Breast epithelium (tissue), 4 donors: ENCODE results near the gene PRDM4. TPM values are rescaled to one million over a fixed set of nuclear protein-coding genes. Genes with fewer than 3 reads are reported as not detected.

Experiments
- DNase-seq, 2 donors: peaks; one replicate each; pipeline ENCODE4 v3.0.0-alpha.2; 2019; ENCODE audit warnings: low spot score in 2 of 2
- H3K27ac ChIP-seq, 2 donors: fragments of 200-600 bp; sonication (generic) in 1 of 2; one replicate each; pipeline ENCODE4 v1.5.1; 2016 to 2019; ENCODE audit warnings: mild to moderate bottlenecking in 1 of 2
- H3K27me3 ChIP-seq, 2 donors: fragments of 200-600 bp; sonication (generic) in 1 of 2; one replicate each; pipeline versions ENCODE4 v1.5.1 to v1.6.0; 2017 to 2019; ENCODE audit warnings: control low read depth in 1 of 2, mild to moderate bottlenecking in 1 of 2
- H3K36me3 ChIP-seq: fragments of 200-600 bp; one replicate; pipeline ENCODE4 v1.5.1; 2019
- H3K4me1 ChIP-seq, 2 donors: fragments of 200-600 bp; sonication (generic); one replicate each; pipeline ENCODE4 v1.5.1; 2016 to 2019; ENCODE audit warnings: control low read depth in 1 of 2
- H3K4me3 ChIP-seq, 3 donors: fragments of 200-600 bp; sonication (generic); 1 replicate in 2 of 3; 2 replicates in 1 of 3; pipeline ENCODE4 v1.5.1; 2016 to 2019; ENCODE audit warnings: mild to moderate bottlenecking in 3 of 3, moderate library complexity in 2 of 3
- H3K9me3 ChIP-seq, 2 donors: fragments of 200-600 bp; sonication (generic) in 1 of 2; one replicate each; pipeline ENCODE4 v1.5.1; 2016 to 2019; ENCODE audit warnings: control low read depth in 1 of 2
- POLR2A ChIP-seq: fragments of 450-650 bp; IDR thresholded peaks from one replicate; pipeline ENCODE4 v1.6.1; 2016; ENCODE audit warnings: antibody characterized with exemption, mild to moderate bottlenecking, moderate library complexity
- POLR2AphosphoS5 ChIP-seq, 3 donors: sonication (generic); formaldehyde crosslinking; IDR thresholded peaks; one replicate each; pipeline ENCODE4 v1.6.1; 2017; ENCODE audit warnings: antibody characterized with exemption in 3 of 3
- intact Hi-C: fragments of 100-400 bp; cut with DNase I; formaldehyde crosslinking; loops from one replicate; pipeline ENCODE4 v1.15.1; 2023; ENCODE audit warnings: low total_unique reads
- total RNA-seq, 3 donors: library from RNA; depleted of rRNA; stranded (reverse); fragments of >200 nt; gene quantifications; one replicate each; pipeline ENCODE4 v1.1.0, GENCODE V29; 2016
- TF ChIP-seq, protein P1 (sequence below), 3 donors: fragments of 450-650 bp; IDR thresholded peaks; one replicate each; pipeline ENCODE4 v1.5.1; 2016 to 2017; ENCODE audit warnings: antibody characterized with exemption in 3 of 3, mild to moderate bottlenecking in 3 of 3, moderate library complexity in 3 of 3

Gene PRDM4, protein sequence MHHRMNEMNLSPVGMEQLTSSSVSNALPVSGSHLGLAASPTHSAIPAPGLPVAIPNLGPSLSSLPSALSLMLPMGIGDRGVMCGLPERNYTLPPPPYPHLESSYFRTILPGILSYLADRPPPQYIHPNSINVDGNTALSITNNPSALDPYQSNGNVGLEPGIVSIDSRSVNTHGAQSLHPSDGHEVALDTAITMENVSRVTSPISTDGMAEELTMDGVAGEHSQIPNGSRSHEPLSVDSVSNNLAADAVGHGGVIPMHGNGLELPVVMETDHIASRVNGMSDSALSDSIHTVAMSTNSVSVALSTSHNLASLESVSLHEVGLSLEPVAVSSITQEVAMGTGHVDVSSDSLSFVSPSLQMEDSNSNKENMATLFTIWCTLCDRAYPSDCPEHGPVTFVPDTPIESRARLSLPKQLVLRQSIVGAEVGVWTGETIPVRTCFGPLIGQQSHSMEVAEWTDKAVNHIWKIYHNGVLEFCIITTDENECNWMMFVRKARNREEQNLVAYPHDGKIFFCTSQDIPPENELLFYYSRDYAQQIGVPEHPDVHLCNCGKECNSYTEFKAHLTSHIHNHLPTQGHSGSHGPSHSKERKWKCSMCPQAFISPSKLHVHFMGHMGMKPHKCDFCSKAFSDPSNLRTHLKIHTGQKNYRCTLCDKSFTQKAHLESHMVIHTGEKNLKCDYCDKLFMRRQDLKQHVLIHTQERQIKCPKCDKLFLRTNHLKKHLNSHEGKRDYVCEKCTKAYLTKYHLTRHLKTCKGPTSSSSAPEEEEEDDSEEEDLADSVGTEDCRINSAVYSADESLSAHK
- total RNA-seq = 10 to 100 TPM; 29.4 to 32.6 (median 31.1) TPM

DNA sequence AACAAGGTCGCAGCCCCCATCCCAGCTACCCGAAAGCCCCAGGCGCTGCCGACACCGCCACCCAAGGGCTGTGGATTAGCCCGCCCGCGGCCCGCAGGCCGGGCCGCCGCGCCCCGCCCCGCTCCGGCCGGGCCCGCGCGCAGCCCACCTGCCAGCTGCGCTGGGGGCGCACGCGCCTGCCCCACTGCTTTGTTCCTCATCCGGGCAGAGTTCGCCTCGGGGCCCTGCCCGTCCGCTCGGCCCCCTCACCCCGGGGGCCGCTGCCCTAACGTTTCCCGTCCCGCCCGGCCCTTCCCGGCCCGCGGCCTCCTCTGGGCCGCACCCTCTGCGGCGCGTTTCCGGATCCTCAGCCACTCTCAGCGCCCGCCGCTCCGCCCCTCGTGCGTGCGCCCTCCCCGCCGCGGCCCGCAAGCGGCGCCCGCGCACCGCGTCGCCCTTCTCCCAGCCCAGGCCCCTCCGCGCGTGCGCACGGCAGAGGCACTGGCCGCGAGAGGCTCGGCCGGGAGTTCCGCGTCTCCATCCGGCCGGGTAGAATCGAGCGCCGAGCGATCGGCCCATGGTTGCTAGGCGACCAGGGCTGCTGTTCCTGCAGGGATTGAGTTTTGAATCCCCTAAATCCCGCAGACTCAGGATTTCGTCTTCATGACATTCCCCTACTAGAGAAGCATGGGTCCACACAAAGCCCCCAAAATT is at the start of gene PRDM4:
TSS of gene PRDM4 (minus strand) at position 329 of the 693 bp plus-strand sequence. CDS start 622 bp downstream, outside the sequence.
- no peaks in the 10 kb centered on the region for H3K27me3 ChIP-seq
- TF ChIP-seq POLR2AphosphoS5 (IDR thresholded peaks at IDR 0.05) (peak; percentile 40 to 83 (median 79)), POLR2A (no peak)
- TF ChIP-seq, protein P1, sequence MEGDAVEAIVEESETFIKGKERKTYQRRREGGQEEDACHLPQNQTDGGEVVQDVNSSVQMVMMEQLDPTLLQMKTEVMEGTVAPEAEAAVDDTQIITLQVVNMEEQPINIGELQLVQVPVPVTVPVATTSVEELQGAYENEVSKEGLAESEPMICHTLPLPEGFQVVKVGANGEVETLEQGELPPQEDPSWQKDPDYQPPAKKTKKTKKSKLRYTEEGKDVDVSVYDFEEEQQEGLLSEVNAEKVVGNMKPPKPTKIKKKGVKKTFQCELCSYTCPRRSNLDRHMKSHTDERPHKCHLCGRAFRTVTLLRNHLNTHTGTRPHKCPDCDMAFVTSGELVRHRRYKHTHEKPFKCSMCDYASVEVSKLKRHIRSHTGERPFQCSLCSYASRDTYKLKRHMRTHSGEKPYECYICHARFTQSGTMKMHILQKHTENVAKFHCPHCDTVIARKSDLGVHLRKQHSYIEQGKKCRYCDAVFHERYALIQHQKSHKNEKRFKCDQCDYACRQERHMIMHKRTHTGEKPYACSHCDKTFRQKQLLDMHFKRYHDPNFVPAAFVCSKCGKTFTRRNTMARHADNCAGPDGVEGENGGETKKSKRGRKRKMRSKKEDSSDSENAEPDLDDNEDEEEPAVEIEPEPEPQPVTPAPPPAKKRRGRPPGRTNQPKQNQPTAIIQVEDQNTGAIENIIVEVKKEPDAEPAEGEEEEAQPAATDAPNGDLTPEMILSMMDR (IDR thresholded peaks at IDR 0.05) = no peak
- peak within 1 kb of the TSS; percentile 82 to 93 (median 92) for H3K4me3 ChIP-seq
- H3K36me3 ChIP-seq = no peaks in the 10 kb centered on the region
- no peaks in the 10 kb centered on the region for H3K4me1 ChIP-seq
- intact Hi-C loops = no loop called here
- peak within 1 kb of the TSS; percentile 80 to 91 for H3K27ac ChIP-seq
- peak; percentile 89 to 92 for DNase-seq
- H3K9me3 ChIP-seq = no peaks in the 10 kb centered on the region

DNA sequence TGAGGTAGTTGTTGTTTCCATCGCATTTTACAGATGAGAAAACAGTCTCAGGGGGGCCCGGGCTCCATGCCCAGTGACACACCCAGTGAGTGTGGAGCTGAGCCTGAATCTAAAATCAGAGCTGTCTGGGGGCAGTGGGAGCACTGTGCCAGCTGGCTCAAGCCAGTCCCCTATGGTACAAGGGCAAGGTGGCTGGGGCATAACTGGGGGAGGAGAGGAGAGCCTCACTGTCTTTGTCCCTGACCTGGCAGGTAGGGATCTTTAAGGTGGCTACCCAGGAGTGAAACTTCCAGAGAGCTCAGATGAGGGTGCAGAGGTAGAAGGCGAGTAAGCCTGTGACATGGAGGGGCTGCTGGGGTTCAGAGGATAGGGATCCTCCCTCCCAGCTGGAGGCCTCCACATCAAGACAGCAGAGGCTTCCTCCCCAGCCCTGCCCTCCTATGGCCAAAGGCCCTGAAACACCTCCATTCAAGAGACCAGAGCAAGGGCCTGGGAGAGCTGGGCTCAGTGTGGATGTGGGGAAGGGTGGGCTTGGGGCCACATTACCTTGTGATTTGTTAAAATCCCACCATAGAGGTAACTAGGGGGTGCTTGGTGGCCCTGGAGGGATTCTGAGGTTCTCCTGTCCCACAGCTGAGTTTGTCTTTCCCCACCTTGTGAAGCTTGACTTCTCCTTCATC is 46.7 kb upstream of the PRDM4 start:
- H3K27me3 ChIP-seq = no peaks in the 10 kb centered on the region
- TF ChIP-seq POLR2A (no peak), POLR2AphosphoS5 (IDR thresholded peaks at IDR 0.05) (no peak)
- TF ChIP-seq, protein P1 (IDR thresholded peaks at IDR 0.05) = no peak
- DNase-seq = no peak
- no peaks in the 10 kb centered on the region for H3K4me1 ChIP-seq
- no peaks in the 10 kb centered on the region for H3K9me3 ChIP-seq
- H3K27ac ChIP-seq = no peak overlapping the region
- H3K36me3 ChIP-seq = no peaks in the 10 kb centered on the region
- intact Hi-C loops = no loop called here
- H3K4me3 ChIP-seq = no peak overlapping the region

GRCh38 chr12:107805488-107806180 is 44.7 kb upstream of the PRDM4 start:
- TF ChIP-seq POLR2AphosphoS5 (IDR thresholded peaks at IDR 0.05) (no peak), POLR2A (no peak)
- TF ChIP-seq, protein P1 (IDR thresholded peaks at IDR 0.05) = no peak
- Histone ChIP-seq H3K4me3 (no peak overlapping the region), H3K4me1 (no peaks in the 10 kb centered on the region), H3K36me3 (no peaks in the 10 kb centered on the region), H3K9me3 (no peaks in the 10 kb centered on the region), H3K27ac (no peak overlapping the region), H3K27me3 (no peaks in the 10 kb centered on the region)
- no peak for DNase-seq
- intact Hi-C loops = no loop called here

DNA sequence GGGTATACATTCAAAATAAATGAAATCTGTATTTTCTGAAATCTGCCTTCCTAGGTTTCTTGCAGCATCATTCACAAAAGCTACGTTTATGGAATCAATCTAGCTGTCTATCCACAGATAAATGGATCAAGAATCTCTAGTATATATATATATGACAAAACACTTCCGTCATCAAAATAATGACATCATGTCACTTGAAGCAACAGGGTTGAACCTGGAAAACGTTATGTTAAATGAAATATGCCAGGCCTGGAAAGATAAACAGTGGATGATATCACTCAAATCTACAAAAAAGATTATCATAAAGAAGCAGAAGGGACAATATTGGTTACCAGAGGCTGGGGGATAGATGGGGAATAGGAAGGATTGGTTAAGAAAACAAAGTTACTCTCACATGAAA is 42.2 kb upstream of the PRDM4 start:
- no peaks in the 10 kb centered on the region for H3K9me3 ChIP-seq
- H3K36me3 ChIP-seq = no peaks in the 10 kb centered on the region
- intact Hi-C loops = no loop called here
- no peaks in the 10 kb centered on the region for H3K4me1 ChIP-seq
- no peak overlapping the region for H3K4me3 ChIP-seq
- no peak for DNase-seq
- H3K27ac ChIP-seq = no peak overlapping the region
- no peak for TF ChIP-seq POLR2A
- TF ChIP-seq POLR2AphosphoS5 (IDR thresholded peaks at IDR 0.05) = no peak
- TF ChIP-seq, protein P1 (IDR thresholded peaks at IDR 0.05) = no peak
- no peaks in the 10 kb centered on the region for H3K27me3 ChIP-seq
